Measurements from ENCODE around the gene TMEM53.

Gene TMEM53

DNA sequence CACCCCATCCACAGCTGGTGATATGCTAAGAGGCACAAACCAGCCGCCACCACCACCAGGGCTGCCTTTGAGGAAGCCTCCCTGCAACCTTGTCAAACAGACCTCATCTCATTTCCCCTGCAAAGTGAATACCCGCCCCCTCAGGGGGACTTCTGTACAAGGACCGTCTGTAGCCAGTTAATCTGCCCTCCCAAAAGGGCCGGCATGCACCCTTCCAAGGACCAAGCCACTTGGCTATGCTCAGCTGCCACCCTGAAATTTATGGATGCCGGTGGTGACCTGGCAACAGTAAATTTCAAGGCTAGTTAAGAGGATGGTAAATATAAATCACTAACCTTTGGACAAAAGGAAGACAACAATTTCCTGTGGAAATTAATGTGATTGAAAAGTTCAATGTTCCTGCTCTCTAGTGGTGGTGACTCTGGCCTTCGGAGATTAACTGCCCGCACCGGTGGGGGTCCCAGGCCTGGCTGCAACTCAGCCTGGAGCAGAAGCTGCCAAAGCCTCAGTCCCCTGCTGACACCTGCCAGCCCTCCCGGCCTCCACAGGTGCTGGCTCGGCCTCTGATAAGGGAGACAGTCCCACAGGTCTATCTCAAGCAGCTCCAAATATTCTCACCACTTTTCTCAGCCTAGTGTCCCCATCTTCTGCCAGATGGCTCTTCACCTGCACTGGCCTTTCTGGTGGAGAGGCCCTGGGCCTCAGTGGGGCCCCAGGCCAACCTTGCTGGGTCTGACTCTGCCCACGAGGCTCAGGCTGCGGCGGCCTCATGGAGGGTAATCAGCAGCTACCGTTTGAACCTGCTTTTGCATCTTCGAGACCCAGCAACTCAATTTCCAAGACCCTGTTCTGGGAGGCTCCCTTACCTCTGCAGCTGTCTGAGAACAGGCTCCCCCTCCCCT lies 12.2 kb downstream of the TMEM53 start:
- TF ChIP-seq, protein P1, sequence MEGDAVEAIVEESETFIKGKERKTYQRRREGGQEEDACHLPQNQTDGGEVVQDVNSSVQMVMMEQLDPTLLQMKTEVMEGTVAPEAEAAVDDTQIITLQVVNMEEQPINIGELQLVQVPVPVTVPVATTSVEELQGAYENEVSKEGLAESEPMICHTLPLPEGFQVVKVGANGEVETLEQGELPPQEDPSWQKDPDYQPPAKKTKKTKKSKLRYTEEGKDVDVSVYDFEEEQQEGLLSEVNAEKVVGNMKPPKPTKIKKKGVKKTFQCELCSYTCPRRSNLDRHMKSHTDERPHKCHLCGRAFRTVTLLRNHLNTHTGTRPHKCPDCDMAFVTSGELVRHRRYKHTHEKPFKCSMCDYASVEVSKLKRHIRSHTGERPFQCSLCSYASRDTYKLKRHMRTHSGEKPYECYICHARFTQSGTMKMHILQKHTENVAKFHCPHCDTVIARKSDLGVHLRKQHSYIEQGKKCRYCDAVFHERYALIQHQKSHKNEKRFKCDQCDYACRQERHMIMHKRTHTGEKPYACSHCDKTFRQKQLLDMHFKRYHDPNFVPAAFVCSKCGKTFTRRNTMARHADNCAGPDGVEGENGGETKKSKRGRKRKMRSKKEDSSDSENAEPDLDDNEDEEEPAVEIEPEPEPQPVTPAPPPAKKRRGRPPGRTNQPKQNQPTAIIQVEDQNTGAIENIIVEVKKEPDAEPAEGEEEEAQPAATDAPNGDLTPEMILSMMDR (IDR thresholded peaks at IDR 0.05; ENCODE audit: low read length), result no peak
- TF ChIP-seq EZH2 (optimal IDR thresholded peaks at IDR 0.05; ENCODE audit: low read depth, low read length), result no peak
- no peak for TF ChIP-seq EZH2phosphoT487 (IDR thresholded peaks at IDR 0.05; ENCODE audit: low read length)
- no peak for DNase-seq
- Histone ChIP-seq H3K27me3 (replicated peaks; ENCODE audit: insufficient read depth, low read length) (no peaks in the 10 kb centered on the region), H3K9me3 (replicated peaks; ENCODE audit: insufficient read depth, low read length) (no peaks in the 10 kb centered on the region), H3K4me3 (ENCODE audit: low read length) (no peak overlapping the region), H3K79me2 (ENCODE audit: low read length) (no peaks in the 10 kb centered on the region), H4K20me1 (ENCODE audit: insufficient read depth, low read length) (no peaks in the 10 kb centered on the region), H3F3A (ENCODE audit: insufficient read depth, low read length) (no peaks in the 10 kb centered on the region), H3K27ac (ENCODE audit: low read length) (no peak overlapping the region), H2AFZ (ENCODE audit: low read length) (no peak overlapping the region), H3K4me1 (ENCODE audit: low read length) (no peaks in the 10 kb centered on the region), H3K9me2 (replicated peaks; ENCODE audit: insufficient read depth, low read length) (no peaks in the 10 kb centered on the region), H3K4me2 (ENCODE audit: low read depth, low read length) (no peak overlapping the region), H3K9ac (ENCODE audit: low read length) (no peak overlapping the region), H3K36me3 (replicated peaks; ENCODE audit: insufficient read depth, low read length) (no peaks in the 10 kb centered on the region)

GRCh38 chr1:44660176-44660575 lies 14.1 kb downstream of the TMEM53 start:
- Histone ChIP-seq H3K79me2 (ENCODE audit: low read length) (no peaks in the 10 kb centered on the region), H3F3A (ENCODE audit: insufficient read depth, low read length) (no peaks in the 10 kb centered on the region), H3K36me3 (replicated peaks; ENCODE audit: insufficient read depth, low read length) (no peaks in the 10 kb centered on the region), H4K20me1 (ENCODE audit: insufficient read depth, low read length) (no peaks in the 10 kb centered on the region), H3K4me2 (ENCODE audit: low read depth, low read length) (no peak overlapping the region), H3K9me2 (replicated peaks; ENCODE audit: insufficient read depth, low read length) (no peaks in the 10 kb centered on the region), H3K27ac (ENCODE audit: low read length) (no peak overlapping the region), H3K9ac (ENCODE audit: low read length) (no peak overlapping the region), H3K4me1 (ENCODE audit: low read length) (no peaks in the 10 kb centered on the region), H3K9me3 (replicated peaks; ENCODE audit: insufficient read depth, low read length) (no peaks in the 10 kb centered on the region), H3K27me3 (replicated peaks; ENCODE audit: insufficient read depth, low read length) (no peaks in the 10 kb centered on the region), H2AFZ (ENCODE audit: low read length) (no peak overlapping the region), H3K4me3 (ENCODE audit: low read length) (no peak overlapping the region)
- TF ChIP-seq EZH2 (optimal IDR thresholded peaks at IDR 0.05; ENCODE audit: low read depth, low read length) (no peak), EZH2phosphoT487 (IDR thresholded peaks at IDR 0.05; ENCODE audit: low read length) (no peak)
- TF ChIP-seq, protein P1 (IDR thresholded peaks at IDR 0.05; ENCODE audit: low read length), result no peak
- DNase-seq, result no peak

GRCh38 chr1:44659566-44659965 lies 14.7 kb downstream of the TMEM53 start:
- Histone ChIP-seq H3K79me2 (ENCODE audit: low read length) (no peaks in the 10 kb centered on the region), H3K9ac (ENCODE audit: low read length) (no peak overlapping the region), H3K9me3 (replicated peaks; ENCODE audit: insufficient read depth, low read length) (no peaks in the 10 kb centered on the region), H3K4me3 (ENCODE audit: low read length) (no peak overlapping the region), H3K9me2 (replicated peaks; ENCODE audit: insufficient read depth, low read length) (no peaks in the 10 kb centered on the region), H3K27ac (ENCODE audit: low read length) (no peak overlapping the region), H2AFZ (ENCODE audit: low read length) (no peak overlapping the region), H4K20me1 (ENCODE audit: insufficient read depth, low read length) (no peaks in the 10 kb centered on the region), H3K4me1 (ENCODE audit: low read length) (no peaks in the 10 kb centered on the region), H3K27me3 (replicated peaks; ENCODE audit: insufficient read depth, low read length) (no peaks in the 10 kb centered on the region), H3K36me3 (replicated peaks; ENCODE audit: insufficient read depth, low read length) (no peaks in the 10 kb centered on the region), H3K4me2 (ENCODE audit: low read depth, low read length) (no peak overlapping the region), H3F3A (ENCODE audit: insufficient read depth, low read length) (no peaks in the 10 kb centered on the region)
- DNase-seq, result no peak
- TF ChIP-seq EZH2phosphoT487 (IDR thresholded peaks at IDR 0.05; ENCODE audit: low read length), result no peak
- no peak for TF ChIP-seq EZH2 (optimal IDR thresholded peaks at IDR 0.05; ENCODE audit: low read depth, low read length)
- TF ChIP-seq, protein P1 (IDR thresholded peaks at IDR 0.05; ENCODE audit: low read length), result no peak

All from MM.1S (cell line).